Measurements from ENCODE around the gene SART3.

The SART3 gene

GRCh38 chr12:108518101-108518715, 42.8 kb downstream of the SART3 start:
- H3K36me3 ChIP-seq, result peaks cover 45% of the 10 kb centered on the region
- DNase-seq, result no peak

GRCh38 chr12:108517288-108518100, 43.5 kb downstream of the SART3 start:
- no peak for TF ChIP-seq CTCF (IDR thresholded peaks at IDR 0.05; ENCODE audit: low read depth, low read length)
- H3K27me3 ChIP-seq, result no peaks in the 10 kb centered on the region
- no peak for DNase-seq
- no peaks in the 10 kb centered on the region for H3K9me3 ChIP-seq
- peaks cover 38% of the 10 kb centered on the region for H3K36me3 ChIP-seq
- no peak overlapping the region for H3K4me3 ChIP-seq (ENCODE audit: low read depth, low read length)
- H3K4me1 ChIP-seq, result no peaks in the 10 kb centered on the region

More at GRCh38 chr12:108518101-108518715, 42.8 kb downstream of the SART3 start:
- H3K4me1 ChIP-seq, result no peaks in the 10 kb centered on the region
- no peak overlapping the region for H3K4me3 ChIP-seq (ENCODE audit: low read depth, low read length)
- no peaks in the 10 kb centered on the region for H3K9me3 ChIP-seq
- H3K27me3 ChIP-seq, result no peaks in the 10 kb centered on the region
- TF ChIP-seq CTCF (IDR thresholded peaks at IDR 0.05; ENCODE audit: low read depth, low read length), result no peak

GRCh38 chr12:108516511-108517275, 44.3 kb downstream of the SART3 start:
- no peak for DNase-seq
- Histone ChIP-seq H3K9me3 (no peaks in the 10 kb centered on the region), H3K27me3 (no peaks in the 10 kb centered on the region), H3K36me3 (peaks cover 30% of the 10 kb centered on the region), H3K4me3 (ENCODE audit: low read depth, low read length) (no peak overlapping the region), H3K4me1 (peaks cover 3% of the 10 kb centered on the region)
- TF ChIP-seq CTCF (IDR thresholded peaks at IDR 0.05; ENCODE audit: low read depth, low read length), result peak; percentile 12; the same call in 1 of the 2 replicates

GRCh38 chr12:108515916-108516315, 45.1 kb downstream of the SART3 start:
- Histone ChIP-seq H3K36me3 (peaks cover 22% of the 10 kb centered on the region), H3K9me3 (no peaks in the 10 kb centered on the region), H3K4me1 (peaks cover 4% of the 10 kb centered on the region), H3K27me3 (no peaks in the 10 kb centered on the region), H3K4me3 (ENCODE audit: low read depth, low read length) (peak overlapping the region; percentile 86)
- TF ChIP-seq CTCF (IDR thresholded peaks at IDR 0.05; ENCODE audit: low read depth, low read length), result no peak
- DNase-seq, result no peak

GRCh38 chr12:108514973-108515814, 45.8 kb downstream of the SART3 start, which contains the start of gene FICD:
Gene FICD (plus strand): TSS chr12:108515277. CDS start chr12:108516973, 1,696 bp downstream.
- Histone ChIP-seq H3K9me3 (no peaks in the 10 kb centered on the region), H3K4me1 (peaks cover 4% of the 10 kb centered on the region), H3K36me3 (peaks cover 15% of the 10 kb centered on the region), H3K4me3 (ENCODE audit: low read depth, low read length) (peak within 1 kb of the TSS; percentile 86), H3K27me3 (no peaks in the 10 kb centered on the region)
- peak; percentile 100 for DNase-seq
- TF ChIP-seq CTCF (IDR thresholded peaks at IDR 0.05; ENCODE audit: low read depth, low read length), result 0 out of 2 replicates have a peak, but pooled peaks have one; percentile 6
